GM21717 (cell line): ENCODE measurements around the gene BANF2.

Experiments used
- ATAC-seq: cut with Tn5 transposase; IDR thresholded peaks from one replicate; pipeline ENCODE4 v1.9.1; 2021; ENCODE audit warnings: mild to moderate bottlenecking, moderate library complexity; ENCODE audit not compliant: unreplicated experiment

The BANF2 gene

DNA sequence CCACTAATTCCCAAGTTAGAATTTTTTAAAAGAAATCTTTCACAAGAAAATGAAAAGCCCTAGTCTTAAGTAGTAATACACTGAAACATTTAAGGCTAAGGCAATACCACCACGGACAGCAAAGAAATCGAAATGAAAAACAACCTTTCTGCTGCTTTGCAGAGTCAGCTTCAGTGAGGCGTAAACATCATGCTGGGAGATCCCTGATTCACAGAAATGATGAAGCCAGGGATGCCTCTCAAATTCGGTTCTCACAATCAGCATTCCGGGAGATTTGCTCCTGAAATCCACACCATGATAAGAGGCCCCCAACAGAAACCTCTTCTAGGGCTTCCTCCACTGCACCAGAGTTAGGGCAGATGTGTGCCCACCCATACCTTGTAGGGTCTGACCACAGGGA is 36.3 kb upstream of the BANF2 start:
- ATAC-seq, result no peak

DNA sequence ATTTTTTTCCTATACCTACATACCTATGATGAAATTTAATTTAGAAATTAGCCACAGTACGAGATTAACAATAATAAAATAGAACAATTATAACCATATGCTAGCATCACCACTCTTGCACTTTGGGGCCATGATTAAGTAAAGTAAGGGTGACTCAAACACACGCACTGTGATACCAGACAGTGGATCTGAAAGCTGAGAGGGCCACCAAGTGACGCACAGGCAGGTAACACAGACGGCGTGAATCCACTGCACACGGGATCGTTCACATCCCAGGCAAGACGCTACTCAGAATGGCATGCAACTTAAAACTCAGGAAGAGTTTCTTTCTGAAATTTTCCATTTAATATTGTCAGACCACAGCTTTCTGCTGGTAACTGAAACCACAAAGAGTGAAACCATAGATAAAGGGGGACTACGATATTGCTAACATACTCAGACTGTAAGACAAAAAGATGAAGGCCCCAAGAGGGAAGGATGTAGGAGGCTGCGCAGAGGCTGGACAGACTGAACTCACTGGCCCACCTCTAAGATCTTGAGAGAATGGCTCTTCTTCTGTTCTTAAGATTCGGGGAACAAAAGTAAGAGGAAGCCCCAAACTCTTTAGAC is 35.6 kb upstream of the BANF2 start:
- ATAC-seq, result no peak

DNA sequence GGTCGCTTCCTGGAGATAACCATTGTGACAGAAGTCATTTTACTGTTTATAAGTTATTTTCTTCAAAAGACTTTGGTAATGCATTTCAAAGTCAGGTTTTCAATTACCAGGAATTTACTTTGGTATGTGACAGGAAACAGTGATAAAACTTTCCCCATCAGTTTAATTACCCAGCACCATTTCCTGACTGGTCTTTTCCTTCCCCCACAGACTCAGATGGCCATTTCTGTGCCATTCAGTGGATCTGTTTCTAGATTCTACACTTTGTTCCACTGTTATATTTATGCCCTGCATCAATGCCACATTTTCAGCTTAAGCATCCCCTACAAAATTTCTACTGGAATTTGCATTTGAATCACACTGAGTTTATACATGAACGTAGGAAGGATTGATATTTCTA is 34.0 kb upstream of the BANF2 start:
- no peak for ATAC-seq

- no peak for ATAC-seq
These were observed 33.3 kb upstream of the BANF2 start for GRCh38 chr20:17666481-17666880.

DNA sequence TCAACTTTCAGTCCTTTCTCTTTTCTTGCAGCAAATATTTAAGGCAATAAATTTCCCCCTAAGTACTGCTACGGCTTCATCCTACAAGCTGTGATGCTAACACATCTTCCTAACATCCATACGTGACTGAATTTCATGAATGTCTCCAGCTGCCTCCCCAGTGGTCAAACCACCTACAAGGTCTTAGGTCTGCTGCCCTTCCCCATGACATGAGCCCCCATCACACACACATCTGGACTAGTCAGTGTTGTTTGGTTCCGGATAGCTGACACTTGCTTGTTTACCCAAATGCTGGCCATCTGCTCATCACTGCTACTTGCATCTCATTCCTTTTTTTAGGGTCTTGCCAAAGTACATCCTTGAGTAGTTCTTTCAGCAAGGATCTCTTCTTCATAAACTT is 32.3 kb upstream of the BANF2 start:
- no peak for ATAC-seq

DNA sequence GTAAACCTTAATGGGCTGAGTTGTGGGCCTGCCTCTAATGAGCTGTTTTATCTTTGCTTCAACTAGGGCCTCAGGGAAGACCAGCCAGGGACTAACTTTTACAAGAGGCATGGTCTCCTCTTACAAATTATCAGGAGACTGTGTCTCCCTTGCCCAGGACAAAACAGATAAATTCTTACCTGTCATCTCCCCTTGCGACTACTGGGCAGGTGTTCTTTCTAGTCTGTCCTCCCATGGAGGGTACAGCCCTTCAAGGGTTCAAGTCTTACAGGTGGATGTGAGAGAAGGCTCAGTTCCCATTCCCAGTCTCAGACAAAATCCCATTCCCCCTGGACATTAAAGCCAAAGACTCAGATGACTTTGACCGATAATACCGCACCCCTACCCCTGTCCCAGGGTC is 31.3 kb upstream of the BANF2 start:
- ATAC-seq, result no peak

DNA sequence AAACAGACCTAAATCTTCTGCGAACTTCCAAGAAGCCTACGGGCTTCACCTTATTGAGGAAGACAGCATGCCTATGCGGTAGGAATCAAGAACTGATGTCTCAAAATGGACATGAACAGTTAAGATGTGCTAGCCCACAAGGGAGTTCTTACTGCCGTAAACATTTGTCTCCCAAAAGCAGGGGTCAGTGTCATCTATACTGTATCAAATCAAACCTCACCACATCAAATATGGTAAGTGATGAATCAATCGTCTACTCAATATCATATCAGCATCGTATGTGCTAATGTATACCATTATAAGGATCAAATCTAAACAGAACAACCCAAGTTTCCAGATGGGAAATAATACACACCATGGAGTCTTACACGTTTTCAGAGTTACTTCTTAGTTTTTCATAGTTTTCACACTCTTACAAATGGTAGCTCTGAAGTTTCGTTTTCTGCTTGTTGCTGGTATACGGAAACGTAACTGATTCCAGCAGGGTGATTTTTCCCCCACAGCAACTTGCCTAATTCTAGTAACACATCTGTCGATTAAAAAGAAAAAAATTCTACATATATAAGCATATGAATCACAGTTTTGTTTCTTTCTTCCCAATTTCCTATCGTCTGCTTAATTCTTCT is 30.3 kb upstream of the BANF2 start:
- no peak for ATAC-seq

DNA sequence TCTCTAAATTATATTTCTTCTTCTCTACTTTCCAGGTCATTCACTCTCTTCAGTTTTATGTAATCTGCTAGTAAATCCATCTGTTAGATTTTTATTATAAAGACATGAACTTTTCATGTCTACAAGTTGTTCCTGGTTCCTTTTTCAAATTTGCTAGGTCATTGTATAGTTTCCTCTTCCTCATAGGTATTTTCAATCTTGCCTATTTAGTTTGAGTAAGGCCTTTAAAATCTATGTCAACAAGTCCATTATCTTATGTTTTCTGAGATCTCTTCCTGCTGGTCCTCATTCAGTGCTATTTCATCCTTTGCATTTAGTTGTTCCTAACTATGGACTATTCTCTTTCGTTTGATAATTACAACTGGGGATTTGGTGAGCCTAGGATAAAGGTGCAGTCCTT is 28.8 kb upstream of the BANF2 start:
- ATAC-seq, result no peak

DNA sequence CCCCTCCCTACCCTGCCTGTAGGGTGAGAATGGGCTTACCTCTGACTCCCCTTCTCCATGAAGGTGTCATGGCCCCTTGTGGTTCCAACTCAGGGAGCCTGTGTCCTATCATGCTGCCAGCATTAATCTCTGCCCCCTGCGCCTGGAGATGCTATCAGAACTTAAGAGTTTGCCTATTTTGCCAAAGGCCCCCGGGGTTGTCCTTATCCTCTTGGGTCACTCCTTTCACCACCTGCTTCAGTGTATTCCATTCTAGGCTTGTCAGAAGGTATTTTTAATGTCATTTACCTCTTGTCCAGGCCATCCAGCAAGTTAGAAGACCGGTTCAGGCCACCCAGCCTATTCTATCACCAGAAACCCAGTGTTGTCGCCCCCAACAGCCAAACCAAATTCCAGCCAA is 28.2 kb upstream of the BANF2 start:
- no peak for ATAC-seq

DNA sequence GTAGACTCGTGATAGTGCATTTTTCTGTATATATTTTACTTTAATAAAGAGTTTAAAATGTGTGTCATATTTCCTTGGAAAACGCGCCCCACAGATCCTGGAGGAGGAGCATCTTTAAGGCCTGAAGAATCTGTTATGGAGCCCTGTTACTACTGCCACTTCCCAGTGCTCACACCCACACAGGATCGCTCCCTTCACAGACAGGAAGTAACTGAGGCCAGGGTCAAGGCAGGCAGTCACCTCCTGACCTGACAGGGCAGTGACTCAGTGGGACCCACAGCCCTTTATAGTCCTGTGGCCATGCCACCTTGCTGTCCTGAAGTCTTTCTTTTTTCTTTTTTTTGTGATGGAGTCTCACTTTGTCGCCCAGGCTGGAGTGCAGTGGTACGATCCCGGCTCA is 26.7 kb upstream of the BANF2 start:
- no peak for ATAC-seq

GRCh38 chr20:17674722-17675518 is 24.8 kb upstream of the BANF2 start:
- no peak for ATAC-seq

DNA sequence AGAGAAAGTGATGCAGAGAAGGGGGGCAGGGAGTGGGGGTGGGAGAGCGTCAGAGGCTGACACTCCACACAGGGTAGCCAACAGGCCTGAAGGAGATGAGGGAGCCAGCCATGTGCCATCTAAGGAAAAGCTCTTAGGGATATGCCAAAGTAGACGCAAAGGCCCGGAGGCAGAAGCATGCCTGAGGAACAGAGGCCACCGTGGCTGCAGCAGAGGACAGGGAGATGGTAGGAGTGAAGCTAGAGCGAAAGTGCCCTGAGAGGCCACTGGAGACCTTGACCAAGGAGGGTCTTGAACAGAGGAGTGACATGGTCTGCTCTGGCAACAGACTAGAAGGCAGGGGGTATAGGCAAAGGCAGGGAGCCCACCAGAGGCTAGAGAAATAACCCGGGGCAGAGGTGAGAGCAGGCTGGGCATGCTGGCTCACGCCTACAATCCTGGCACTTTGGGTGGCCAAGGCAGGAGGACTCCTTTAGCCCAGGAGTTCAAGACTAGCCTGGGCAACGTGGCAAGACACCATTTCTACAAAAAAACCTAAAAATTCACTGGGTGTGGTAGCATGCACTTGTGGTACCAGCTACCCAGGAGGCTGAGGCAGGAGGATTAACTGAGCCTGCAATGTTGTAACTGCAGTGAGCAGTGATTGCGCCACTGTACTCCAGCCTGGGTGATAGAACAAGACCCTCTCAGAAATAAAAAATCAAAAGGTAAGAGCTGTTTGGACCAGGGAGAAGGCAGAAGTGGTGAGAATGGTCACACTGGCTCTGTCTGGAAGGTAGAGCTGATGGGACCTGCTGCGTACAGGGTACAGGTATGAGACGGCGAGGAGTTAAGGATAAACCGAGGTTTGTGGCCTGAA is 24.0 kb upstream of the BANF2 start:
- ATAC-seq, result no peak

- ATAC-seq, result no peak
These were observed 23.4 kb upstream of the BANF2 start for GRCh38 chr20:17676378-17676759.

DNA sequence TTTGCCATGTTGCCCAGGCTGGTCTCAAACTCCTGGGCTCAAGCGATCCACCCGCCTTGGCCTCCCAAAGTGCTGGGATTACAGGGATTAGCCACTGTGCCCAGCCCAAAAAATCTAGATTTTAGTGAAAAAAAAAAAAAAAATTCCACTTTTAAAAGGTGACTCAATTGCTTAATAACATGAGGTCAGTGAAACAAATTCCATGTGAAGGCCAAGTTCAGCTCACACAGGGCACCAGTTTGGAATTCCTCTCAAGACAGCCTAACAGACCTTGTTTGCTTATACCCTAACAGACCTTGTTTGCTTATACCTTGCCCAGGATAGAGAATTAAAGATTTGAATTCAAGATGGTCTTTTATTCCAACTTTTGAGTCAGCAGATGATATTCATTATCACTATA is 22.8 kb upstream of the BANF2 start:
- no peak for ATAC-seq

GRCh38 chr20:17678295-17678694 is 21.5 kb upstream of the BANF2 start:
- no peak for ATAC-seq

DNA sequence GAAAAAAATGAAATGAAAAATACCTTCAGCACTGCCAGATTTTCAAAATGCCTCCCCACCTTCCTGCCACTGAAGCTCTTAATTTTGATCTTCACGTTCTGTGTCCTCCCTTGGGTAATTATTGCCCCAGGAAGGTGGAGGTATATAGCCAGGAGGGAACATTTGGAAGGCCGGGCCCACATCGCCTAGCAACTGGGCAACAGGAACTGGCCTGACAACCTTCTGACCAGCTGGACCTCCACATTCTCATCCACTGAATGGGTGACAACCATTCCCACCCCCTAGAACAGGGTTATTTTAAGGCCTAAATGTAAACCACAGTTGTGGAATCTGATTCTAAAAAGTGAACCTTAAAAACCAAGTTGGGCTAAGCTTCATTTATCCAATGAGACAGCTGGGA is 20.9 kb upstream of the BANF2 start:
- no peak for ATAC-seq

GRCh38 chr20:17679941-17680835 is 19.6 kb upstream of the BANF2 start:
- no peak for ATAC-seq

GRCh38 chr20:17680836-17681725 is 18.7 kb upstream of the BANF2 start:
- peak; percentile 33 for ATAC-seq

GRCh38 chr20:17681726-17682102 is 18.1 kb upstream of the BANF2 start:
- peak; percentile 19 for ATAC-seq
